Heart left ventricle (tissue), 16 donors: Measurements from ENCODE around the gene LGALS3BP. TPM values are rescaled to one million over a fixed set of nuclear protein-coding genes. Genes with fewer than 3 reads are reported as not detected.

Experiments used
- ATAC-seq, 4 donors: fragments of 200-7000 bp; cut with Tn5 transposase; one replicate each; pipeline ENCODE4 v1.9.1; 2020 to 2022; ENCODE audit warnings: moderate library complexity in 4 of 4, mild to moderate bottlenecking in 3 of 4, moderate number of reproducible peaks in 1 of 4
- DNase-seq, 5 donors: peaks; one replicate each; pipeline ENCODE4 v3.0.0-alpha.2; 2020
- H3K27ac ChIP-seq, 12 donors: fragments of 200-600 bp; sonication (generic) in 4 of 12; one replicate each; pipeline versions ENCODE4 v1.5.0 to v1.8.0; 2016 to 2022; ENCODE audit warnings: mild to moderate bottlenecking in 2 of 12
- H3K27me3 ChIP-seq, 9 donors: fragments of 200-600 bp; sonication (generic) in 2 of 9; one replicate each; pipeline versions ENCODE4 v1.5.1 to v1.8.0; 2016 to 2022; ENCODE audit warnings: mild to moderate bottlenecking in 3 of 9
- H3K36me3 ChIP-seq, 9 donors: fragments of 200-600 bp; sonication (generic) in 2 of 9; one replicate each; pipeline versions ENCODE4 v1.5.0 to v1.8.0; 2018 to 2022; ENCODE audit warnings: mild to moderate bottlenecking in 2 of 9
- H3K4me1 ChIP-seq, 12 donors: fragments of 200-600 bp; sonication (generic) in 4 of 12; one replicate each; pipeline versions ENCODE4 v1.5.0 to v1.8.0; 2016 to 2022; ENCODE audit warnings: mild to moderate bottlenecking in 3 of 12
- H3K4me3 ChIP-seq, 12 donors: fragments of 200-600 bp; sonication (generic) in 4 of 12; one replicate each; pipeline versions ENCODE4 v1.5.0 to v1.8.0; 2017 to 2022; ENCODE audit warnings: mild to moderate bottlenecking in 9 of 12, moderate library complexity in 4 of 12
- H3K9me3 ChIP-seq, 12 donors: fragments of 200-600 bp; sonication (generic) in 4 of 12; one replicate each; pipeline versions ENCODE4 v1.5.0 to v1.8.0; 2016 to 2022; ENCODE audit warnings: mild to moderate bottlenecking in 1 of 12
- CTCF ChIP-seq, 12 donors: fragments of 200-600 bp; sonication (generic) in 4 of 12; IDR thresholded peaks; one replicate each; pipeline versions ENCODE4 v1.5.0 to v1.8.0; 2018 to 2022; ENCODE audit warnings: antibody characterized with exemption in 12 of 12, mild to moderate bottlenecking in 5 of 12
- POLR2A ChIP-seq, 2 donors: fragments of 450-650 bp; IDR thresholded peaks; one replicate each; pipeline ENCODE4 v1.6.1; 2017; ENCODE audit warnings: antibody characterized with exemption in 2 of 2, mild to moderate bottlenecking in 2 of 2, moderate library complexity in 2 of 2
- WGBS, 4 donors: extraction: QIAGEN DNeasy Blood & Tissue Kit in 2 of 4; methylation state at CpG; one replicate each; pipeline versions ENCODE4 v1.1.5 to v1.1.7; 2013 to 2018; 5-methylcytosine and 5-hydroxymethylcytosine counted together
- intact Hi-C, 10 donors: fragments of 100-400 bp; cut with DNase I; formaldehyde crosslinking; loops; one replicate each; pipeline versions ENCODE4 v1.11.1 to v1.14.2; 2022
- polyA plus RNA-seq, 2 donors: library from polyadenylated mRNA; stranded (reverse); fragments of 200-250 nt; gene quantifications; one replicate each; pipeline ENCODE4 v1.2.3, GENCODE V29; 2013
- total RNA-seq, 9 donors: library from RNA; depleted of rRNA in 2 of 9; stranded (reverse); fragments of >200 nt in 2 of 9; fragmentation: NEBNext Ultra II Directional in 3 of 9; extraction: Animal tissue kit (Norgen Biotek cat#: 25700) in 3 of 9; gene quantifications; one replicate each; pipeline versions ENCODE4 v1.1.0 to v1.2.4, GENCODE V29; 2016 to 2023
- donor health status: ischemic (EF 13 %, LVEDD 7.1; RV severe dilation, severe dysfunction).
- donor health status: healthy with polysubstance abuse.
- donor health status: DM: no; HTN: yes; CAD: no.
- donor health status: DM: no; HTN: no; CAD: no.
- donor health status: ischemic (EF 25% LVEDD 6.9; RV normal size, moderate dysfunction).
- donor health status: ischemic (EF 25% LVEDD 5.7; RV mildly dilated, moderate dysfunction).
- donor health status: healthy.
- donor health status: DM: yes; HTN: yes; CAD: no.
- donor health status: ischemic (EF 35%, LVEDD 5.7; RV mildly dilated, moderate dysfunction).
- donor health status: nonischemic (EF 11% LVEDD 7.7; RV severe dilation, severe dysfunction).
- donor health status: DM: yes; HTN: yes; CAD: no.
- donor health status: PGD.
- donor health status: ischemic (EF 29% LVEDD 5.4; RV normal size, mild dysfunction).
- donor health status: nonischemic (EF 23%, LVEDD 6.1; RV moderate dilation, normal function).

The LGALS3BP gene
- total and polyA plus RNA-seq, 11 donors, result 178 to 1,343 (median 547) TPM

GRCh38 chr17:79012563-79013134 lies 32.9 kb upstream of the LGALS3BP start:
- intact Hi-C loops, result loop anchor here in 4 of 10 donors (10.0 kb wide), 2 partner anchors 72 to 382 kb away; no protein-coding TSS in a partner anchor
- Histone ChIP-seq H3K27ac (no peak overlapping the region), H3K9me3 (no peaks in the 10 kb centered on the region), H3K27me3 (no peaks in the 10 kb centered on the region), H3K4me3 (no peak overlapping the region), H3K36me3 (peaks cover 0 to 2% (median 0%) of the 10 kb centered on the region in 9 donors), H3K4me1 (peaks cover 5 to 24% (median 19%) of the 10 kb centered on the region in 12 donors)
- 72 to 76% (median 74%) methylated on average over 6 of the region's 6 CpGs for WGBS, 4 donors
- ATAC-seq, result no peak
- no peak for TF ChIP-seq CTCF (IDR thresholded peaks at IDR 0.05)
- TF ChIP-seq POLR2A (IDR thresholded peaks at IDR 0.05), result no peak
- no peak for DNase-seq

GRCh38 chr17:79011451-79012147 lies 31.9 kb upstream of the LGALS3BP start:
- ATAC-seq (no peak), DNase-seq (no peak)
- no peak overlapping the region for H3K27ac ChIP-seq
- H3K27me3 ChIP-seq, result no peaks in the 10 kb centered on the region
- intact Hi-C loops, result loop anchor here in 4 of 10 donors (10.0 kb wide), 2 partner anchors 73 to 383 kb away; no protein-coding TSS in a partner anchor
- no peak overlapping the region for H3K4me3 ChIP-seq
- H3K9me3 ChIP-seq, result no peaks in the 10 kb centered on the region
- 69 to 80% (median 77%) methylated on average over 5 of the region's 5 CpGs for WGBS, 4 donors
- peaks cover 7 to 33% (median 22%) of the 10 kb centered on the region in 12 donors for H3K4me1 ChIP-seq
- no peak for TF ChIP-seq CTCF (IDR thresholded peaks at IDR 0.05)
- no peak for TF ChIP-seq POLR2A (IDR thresholded peaks at IDR 0.05)
- peaks cover 0 to 5% (median 0%) of the 10 kb centered on the region in 9 donors for H3K36me3 ChIP-seq

- peak overlapping the region in 11 of 12 donors; percentile 57 to 100 (median 86) for H3K4me3 ChIP-seq
- intact Hi-C loops, result loop anchor here in 4 of 10 donors (10.0 kb wide), 2 partner anchors 75 to 385 kb away; no protein-coding TSS in a partner anchor
- DNase-seq, result peak in 2 of 5 donors; percentile 34 to 51
- no peak for TF ChIP-seq POLR2A (IDR thresholded peaks at IDR 0.05)
- no peak for TF ChIP-seq CTCF (IDR thresholded peaks at IDR 0.05)
- H3K27ac ChIP-seq, result peak overlapping the region; percentile 68 to 94 (median 88)
- H3K4me1 ChIP-seq, result peaks cover 7 to 46% (median 32%) of the 10 kb centered on the region in 12 donors
- H3K36me3 ChIP-seq, result peaks cover 0 to 5% (median 0%) of the 10 kb centered on the region in 9 donors
- ATAC-seq, result no peak
- no peaks in the 10 kb centered on the region for H3K9me3 ChIP-seq
- 62 to 70% (median 66%) methylated on average over 7 of the region's 7 CpGs for WGBS, 4 donors
- no peaks in the 10 kb centered on the region for H3K27me3 ChIP-seq
These were observed 30.6 kb upstream of the LGALS3BP start for GRCh38 chr17:79010304-79010646.
